ENCODE results near the gene PCIF1.

PCIF1 gene

DNA sequence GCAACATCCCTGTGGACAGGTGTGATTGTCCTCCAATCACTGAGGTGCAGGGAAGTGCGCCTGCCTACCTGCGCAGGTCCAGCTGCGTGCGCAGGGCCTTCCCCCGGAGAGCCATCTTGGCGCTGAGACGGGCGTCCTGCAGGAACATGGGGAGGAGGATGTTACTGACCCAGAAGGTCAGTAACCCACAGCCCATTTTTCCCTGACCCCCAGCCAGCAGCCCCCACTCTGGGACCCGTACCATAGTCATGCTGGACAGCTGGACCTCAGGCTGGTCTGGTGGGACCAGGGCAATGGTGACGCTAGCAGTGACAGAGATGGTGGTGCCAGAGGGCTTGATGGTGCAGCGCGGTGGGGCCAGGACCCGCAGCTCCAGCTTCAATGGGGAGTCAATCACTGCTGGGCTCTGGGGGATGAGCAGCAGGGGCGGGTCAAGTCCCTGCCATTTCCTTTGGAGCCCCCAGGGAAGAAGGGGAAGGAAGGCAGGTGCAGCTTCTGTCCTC is 32.2 kb upstream of the PCIF1 start (continued):
- no peak for TF ChIP-seq ZNF585B (tag by site-specific recombination; IDR thresholded peaks at IDR 0.05)

DNA sequence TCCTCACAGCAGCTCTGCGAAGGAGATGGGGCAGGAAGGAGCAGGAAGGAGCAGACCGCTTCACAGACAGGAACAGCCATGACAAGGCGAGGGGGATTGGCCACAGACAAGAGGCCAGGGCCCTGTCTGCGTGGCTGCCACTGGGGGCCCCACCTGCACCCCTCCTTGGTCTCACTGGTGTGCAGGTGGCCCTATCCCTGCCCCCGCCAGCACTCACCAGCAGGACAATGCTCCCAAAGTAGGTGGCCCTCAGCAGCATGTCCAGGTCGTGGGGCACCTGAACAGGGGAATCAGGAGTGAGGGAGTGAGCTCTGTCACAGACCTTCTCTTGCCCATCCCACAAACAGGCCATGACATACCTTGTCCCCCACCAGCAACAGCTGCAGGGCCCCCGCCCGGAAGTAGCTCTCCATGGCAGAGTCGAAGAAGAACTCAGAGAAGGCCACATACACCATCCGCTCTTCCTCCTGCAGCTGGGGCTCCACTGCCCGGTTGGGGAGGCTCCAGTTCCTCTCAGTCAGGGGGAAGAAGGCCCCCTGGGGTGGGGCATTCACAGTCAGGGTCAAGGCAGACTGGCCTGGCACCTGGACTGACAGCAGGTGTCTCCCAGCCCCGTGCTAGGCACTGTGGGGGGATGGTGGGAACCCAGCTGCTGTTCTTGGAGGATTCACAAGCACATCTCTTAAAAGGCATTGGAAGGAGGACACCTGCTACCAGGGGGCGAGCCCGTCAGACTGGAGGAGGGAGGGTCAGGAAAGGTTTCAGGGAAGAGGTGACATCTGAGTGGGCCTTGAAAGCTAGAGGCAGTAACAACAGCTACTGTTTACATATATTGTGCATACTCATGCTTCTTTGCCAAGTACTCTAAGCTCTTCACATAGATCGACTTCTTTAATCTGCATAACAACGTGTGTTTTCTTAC is 29.6 kb upstream of the PCIF1 start:
- H3K9me3 ChIP-seq (ENCODE audit: control insufficient read depth, insufficient read depth, low read depth, low read length): no peaks in the 10 kb centered on the region
- POLR2A ChIA-PET: interaction anchor here (0.6 to 2.4 kb wide), 15 partner anchors 8 to 72 kb away, joined by 3 to 26 read pairs (median 5); partner anchors contain the start of genes CTSA, NEURL2, PCIF1 and SNX21
- TF ChIP-seq GLIS1 (tag by site-specific recombination; IDR thresholded peaks at IDR 0.05) (peak; percentile 17; the same call in 1 of the 2 replicates), IKZF3 (tag by site-specific recombination; IDR thresholded peaks at IDR 0.05) (no peak)
- H3K4me3 ChIP-seq (ENCODE audit: low read depth, low read length): no peak overlapping the region
- no peak overlapping the region for H3K27ac ChIP-seq (ENCODE audit: extremely low read depth, low read depth, low read length)
- CTCF ChIA-PET: interaction anchor here (1.0 to 2.4 kb wide), 5 partner anchors 8 to 122 kb away, joined by 3 to 11 read pairs (median 3); no protein-coding TSS in a partner anchor
- no peaks in the 10 kb centered on the region for H3K4me1 ChIP-seq (ENCODE audit: control insufficient read depth, insufficient read depth, low read length)
- H3K36me3 ChIP-seq (ENCODE audit: control insufficient read depth in 2 of 2, insufficient read depth in 1 of 2, low read length in 2 of 2): no peaks in the 10 kb centered on the region

DNA sequence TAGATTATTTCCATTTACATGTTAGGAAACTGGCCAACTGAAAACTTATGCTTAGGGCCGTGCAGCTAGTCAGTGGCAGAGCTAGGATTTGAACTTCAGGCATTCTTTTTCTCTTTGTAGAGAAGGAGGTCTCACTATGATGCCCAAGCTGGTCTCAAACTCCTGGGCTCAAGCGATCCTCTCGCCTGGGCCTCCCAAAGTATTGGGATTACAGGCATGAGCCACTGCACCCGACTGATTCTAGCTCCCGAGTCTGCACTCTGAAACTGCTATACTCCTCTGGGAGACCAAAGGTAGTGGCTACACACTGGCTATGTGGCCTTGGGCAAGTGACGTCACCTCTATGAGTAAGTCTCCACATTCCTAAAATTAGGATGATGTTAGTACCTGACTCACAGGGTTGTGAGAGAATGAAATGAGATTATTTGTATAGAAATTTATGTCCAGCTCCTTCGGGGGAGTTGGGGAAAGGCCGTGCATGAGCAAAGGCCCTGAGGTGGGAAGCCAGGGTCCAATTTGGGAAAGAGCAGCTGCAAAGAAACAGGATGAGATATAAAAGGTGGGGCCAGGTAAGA is 28.9 kb upstream of the PCIF1 start:
- Histone ChIP-seq H3K27ac (ENCODE audit: extremely low read depth, low read depth, low read length) (no peak overlapping the region), H3K4me1 (ENCODE audit: control insufficient read depth, insufficient read depth, low read length) (no peaks in the 10 kb centered on the region), H3K9me3 (ENCODE audit: control insufficient read depth, insufficient read depth, low read depth, low read length) (no peaks in the 10 kb centered on the region), H3K36me3 (ENCODE audit: control insufficient read depth in 2 of 2, insufficient read depth in 1 of 2, low read length in 2 of 2) (no peaks in the 10 kb centered on the region), H3K4me3 (ENCODE audit: low read depth, low read length) (no peak overlapping the region)
- CTCF ChIA-PET: interaction anchor here (0.9 to 2.4 kb wide), 6 partner anchors 9 to 122 kb away, joined by 3 to 11 read pairs (median 3); no protein-coding TSS in a partner anchor
- POLR2A ChIA-PET: interaction anchor here (0.6 to 2.4 kb wide), 15 partner anchors 9 to 73 kb away, joined by 3 to 26 read pairs (median 5); partner anchors contain the start of genes CTSA, NEURL2, PCIF1 and SNX21
- TF ChIP-seq ZNF184 (tag by site-specific recombination; IDR thresholded peaks at IDR 0.05) (peak; percentile 79; the same call in 1 of the 2 replicates), ZEB2 (tag by site-specific recombination; IDR thresholded peaks at IDR 0.05) (no peak), ZNF623 (tag by site-specific recombination; IDR thresholded peaks at IDR 0.05) (peak; percentile 95), ZNF529 (tag by site-specific recombination; IDR thresholded peaks at IDR 0.05; ENCODE audit: insufficient replicate concordance) (no peak), GLI2 (tag by site-specific recombination; IDR thresholded peaks at IDR 0.05; ENCODE audit: borderline replicate concordance, low read depth) (no peak), ZNF335 (tag by site-specific recombination; conservative IDR thresholded peaks at IDR 0.05) (no peak), SCRT1 (tag by site-specific recombination; IDR thresholded peaks at IDR 0.05; ENCODE audit: borderline replicate concordance) (no peak), ZNF121 (tag by site-specific recombination; IDR thresholded peaks at IDR 0.05) (no peak), ZIC2 (tag by site-specific recombination; IDR thresholded peaks at IDR 0.05) (no peak), ZNF571 (tag by site-specific recombination; IDR thresholded peaks at IDR 0.05) (no peak), ZNF768 (tag by site-specific recombination; IDR thresholded peaks at IDR 0.05) (no peak), ZNF501 (tag by site-specific recombination; IDR thresholded peaks at IDR 0.05) (no peak), PRDM1 (tag by site-specific recombination; IDR thresholded peaks at IDR 0.05) (no peak), ZNF621 (tag by site-specific recombination; IDR thresholded peaks at IDR 0.05) (no peak), ZNF510 (tag by site-specific recombination; IDR thresholded peaks at IDR 0.05; ENCODE audit: insufficient replicate concordance) (no peak), ZNF174 (tag by site-specific recombination; IDR thresholded peaks at IDR 0.05) (no peak), ZNF354C (tag by site-specific recombination; IDR thresholded peaks at IDR 0.05; ENCODE audit: borderline replicate concordance, low read depth) (no peak), KLF16 (tag by site-specific recombination; IDR thresholded peaks at IDR 0.05) (no peak), ZBTB8A (tag by site-specific recombination; IDR thresholded peaks at IDR 0.05) (no peak), ZBTB21 (tag by site-specific recombination; IDR thresholded peaks at IDR 0.05) (peak; percentile 77), ZNF266 (tag by site-specific recombination; IDR thresholded peaks at IDR 0.05; ENCODE audit: low read depth) (no peak), ZNF629 (tag by site-specific recombination; IDR thresholded peaks at IDR 0.05) (peak; percentile 94)
- TF ChIP-seq, protein P1, sequence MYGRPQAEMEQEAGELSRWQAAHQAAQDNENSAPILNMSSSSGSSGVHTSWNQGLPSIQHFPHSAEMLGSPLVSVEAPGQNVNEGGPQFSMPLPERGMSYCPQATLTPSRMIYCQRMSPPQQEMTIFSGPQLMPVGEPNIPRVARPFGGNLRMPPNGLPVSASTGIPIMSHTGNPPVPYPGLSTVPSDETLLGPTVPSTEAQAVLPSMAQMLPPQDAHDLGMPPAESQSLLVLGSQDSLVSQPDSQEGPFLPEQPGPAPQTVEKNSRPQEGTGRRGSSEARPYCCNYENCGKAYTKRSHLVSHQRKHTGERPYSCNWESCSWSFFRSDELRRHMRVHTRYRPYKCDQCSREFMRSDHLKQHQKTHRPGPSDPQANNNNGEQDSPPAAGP (tag by site-specific recombination; IDR thresholded peaks at IDR 0.05): 0 out of 2 replicates have a peak, but pooled peaks have one; percentile 42
- TF ChIP-seq, protein P2, sequence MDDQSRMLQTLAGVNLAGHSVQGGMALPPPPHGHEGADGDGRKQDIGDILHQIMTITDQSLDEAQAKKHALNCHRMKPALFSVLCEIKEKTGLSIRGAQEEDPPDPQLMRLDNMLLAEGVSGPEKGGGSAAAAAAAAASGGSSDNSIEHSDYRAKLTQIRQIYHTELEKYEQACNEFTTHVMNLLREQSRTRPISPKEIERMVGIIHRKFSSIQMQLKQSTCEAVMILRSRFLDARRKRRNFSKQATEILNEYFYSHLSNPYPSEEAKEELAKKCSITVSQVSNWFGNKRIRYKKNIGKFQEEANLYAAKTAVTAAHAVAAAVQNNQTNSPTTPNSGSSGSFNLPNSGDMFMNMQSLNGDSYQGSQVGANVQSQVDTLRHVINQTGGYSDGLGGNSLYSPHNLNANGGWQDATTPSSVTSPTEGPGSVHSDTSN (CRISPR knock-in tag; IDR thresholded peaks at IDR 0.05): no peak
- TF ChIP-seq, protein P3, sequence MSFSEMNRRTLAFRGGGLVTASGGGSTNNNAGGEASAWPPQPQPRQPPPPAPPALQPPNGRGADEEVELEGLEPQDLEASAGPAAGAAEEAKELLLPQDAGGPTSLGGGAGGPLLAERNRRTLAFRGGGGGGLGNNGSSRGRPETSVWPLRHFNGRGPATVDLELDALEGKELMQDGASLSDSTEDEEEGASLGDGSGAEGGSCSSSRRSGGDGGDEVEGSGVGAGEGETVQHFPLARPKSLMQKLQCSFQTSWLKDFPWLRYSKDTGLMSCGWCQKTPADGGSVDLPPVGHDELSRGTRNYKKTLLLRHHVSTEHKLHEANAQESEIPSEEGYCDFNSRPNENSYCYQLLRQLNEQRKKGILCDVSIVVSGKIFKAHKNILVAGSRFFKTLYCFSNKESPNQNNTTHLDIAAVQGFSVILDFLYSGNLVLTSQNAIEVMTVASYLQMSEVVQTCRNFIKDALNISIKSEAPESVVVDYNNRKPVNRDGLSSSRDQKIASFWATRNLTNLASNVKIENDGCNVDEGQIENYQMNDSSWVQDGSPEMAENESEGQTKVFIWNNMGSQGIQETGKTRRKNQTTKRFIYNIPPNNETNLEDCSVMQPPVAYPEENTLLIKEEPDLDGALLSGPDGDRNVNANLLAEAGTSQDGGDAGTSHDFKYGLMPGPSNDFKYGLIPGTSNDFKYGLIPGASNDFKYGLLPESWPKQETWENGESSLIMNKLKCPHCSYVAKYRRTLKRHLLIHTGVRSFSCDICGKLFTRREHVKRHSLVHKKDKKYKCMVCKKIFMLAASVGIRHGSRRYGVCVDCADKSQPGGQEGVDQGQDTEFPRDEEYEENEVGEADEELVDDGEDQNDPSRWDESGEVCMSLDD (tag by site-specific recombination; IDR thresholded peaks at IDR 0.05): no peak

Data from HEK293 (cell line).